HG03439 (cell line): ENCODE measurements around the gene WEE2.
"Not testable (repeated sequence)": the region's sequence is repeated elsewhere in the genome, so short reads cannot be mapped to it uniquely, and the experiment has no call there.

ENCODE experiments used
- ATAC-seq: cut with Tn5 transposase; IDR thresholded peaks from one replicate; pipeline ENCODE4 v1.9.1; 2021; ENCODE audit warnings: mild to moderate bottlenecking, moderate library complexity; ENCODE audit not compliant: unreplicated experiment

WEE2 gene

GRCh38 chr7:141712603-141713255 lies 4.6 kb downstream of the WEE2 start:
- ATAC-seq, result no peak

GRCh38 chr7:141713890-141714289 lies 5.7 kb downstream of the WEE2 start:
- no peak for ATAC-seq

GRCh38 chr7:141714571-141714970 lies 6.4 kb downstream of the WEE2 start:
- no peak for ATAC-seq

DNA sequence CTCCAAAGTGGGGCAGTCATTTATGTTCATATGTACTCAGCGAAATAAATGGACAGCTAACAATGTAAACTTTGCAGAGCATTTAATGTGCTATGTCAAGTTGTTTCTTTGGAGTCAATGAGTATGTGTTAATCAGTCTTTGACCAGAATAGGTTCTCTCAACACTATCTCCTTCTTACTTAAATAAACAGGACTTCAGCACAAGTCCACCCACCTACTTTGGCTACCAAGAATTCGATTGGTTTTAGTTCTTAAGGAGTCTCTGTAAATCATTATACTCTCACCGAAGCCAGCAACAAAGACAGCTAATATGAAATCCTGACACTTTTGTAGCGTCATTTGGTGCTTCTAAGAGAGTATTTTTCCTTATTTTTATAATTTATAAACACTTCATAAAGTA lies 6.9 kb downstream of the WEE2 start:
- no peak for ATAC-seq

GRCh38 chr7:141715794-141716689 lies 7.9 kb downstream of the WEE2 start:
- no peak for ATAC-seq

- ATAC-seq, result no peak
These were observed 9.3 kb downstream of the WEE2 start for GRCh38 chr7:141717450-141717849.

DNA sequence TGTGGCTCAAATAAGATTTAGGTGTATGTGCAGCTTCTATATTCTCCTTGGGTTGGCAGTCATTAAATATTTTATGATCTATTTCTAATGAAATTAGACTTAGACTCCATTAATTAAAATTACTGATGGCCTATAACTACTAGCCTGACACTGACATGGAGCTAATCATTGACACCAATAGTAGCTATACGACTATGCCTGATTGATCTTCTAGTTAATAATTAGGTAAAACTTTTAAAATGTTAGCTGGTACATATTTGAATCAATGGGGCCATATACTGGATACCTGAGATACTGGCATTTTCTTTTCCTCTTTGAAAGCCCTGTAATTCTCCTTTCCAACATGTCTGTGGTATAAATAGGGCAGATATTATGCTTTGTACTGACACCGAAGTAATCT lies 14.4 kb downstream of the WEE2 start:
- ATAC-seq, result no peak

- no peak for ATAC-seq
These were observed 20.9 kb downstream of the WEE2 start for GRCh38 chr7:141729020-141729419.

DNA sequence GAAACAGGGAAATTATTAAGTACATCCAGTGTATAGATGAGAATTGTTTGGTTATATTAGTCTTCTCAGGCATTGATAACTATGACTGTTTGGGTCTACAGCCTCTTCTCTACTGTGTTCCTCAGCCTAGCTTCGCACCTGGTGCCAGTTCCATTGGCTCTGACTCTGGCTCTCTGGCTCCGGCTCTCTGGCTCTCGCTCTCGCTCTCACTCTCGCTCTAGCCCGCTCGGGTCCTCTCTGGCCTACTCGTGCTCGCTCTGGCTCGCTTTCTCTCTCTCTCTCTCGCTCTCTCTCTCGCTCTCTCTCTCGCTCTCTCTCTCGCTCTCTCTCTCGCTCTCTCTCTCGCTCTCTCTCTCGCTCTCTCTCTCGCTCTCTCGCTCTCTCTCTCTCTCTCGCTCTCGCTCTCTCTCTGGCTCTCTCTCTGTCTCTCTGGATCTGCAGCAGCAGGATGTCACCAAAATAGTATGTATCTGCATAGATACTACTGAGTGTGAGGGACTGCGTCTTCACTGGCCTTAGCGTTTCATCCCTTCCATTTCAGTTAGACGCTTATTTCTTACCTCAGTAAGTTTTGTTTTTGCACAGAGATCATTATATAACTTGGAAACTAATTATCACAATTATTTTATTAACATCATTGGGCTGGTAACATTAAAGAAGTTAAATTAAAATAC lies 23.5 kb downstream of the WEE2 start:
- ATAC-seq, result no peak

- ATAC-seq, result no peak
These were observed 29.1 kb downstream of the WEE2 start for GRCh38 chr7:141737118-141737835.

DNA sequence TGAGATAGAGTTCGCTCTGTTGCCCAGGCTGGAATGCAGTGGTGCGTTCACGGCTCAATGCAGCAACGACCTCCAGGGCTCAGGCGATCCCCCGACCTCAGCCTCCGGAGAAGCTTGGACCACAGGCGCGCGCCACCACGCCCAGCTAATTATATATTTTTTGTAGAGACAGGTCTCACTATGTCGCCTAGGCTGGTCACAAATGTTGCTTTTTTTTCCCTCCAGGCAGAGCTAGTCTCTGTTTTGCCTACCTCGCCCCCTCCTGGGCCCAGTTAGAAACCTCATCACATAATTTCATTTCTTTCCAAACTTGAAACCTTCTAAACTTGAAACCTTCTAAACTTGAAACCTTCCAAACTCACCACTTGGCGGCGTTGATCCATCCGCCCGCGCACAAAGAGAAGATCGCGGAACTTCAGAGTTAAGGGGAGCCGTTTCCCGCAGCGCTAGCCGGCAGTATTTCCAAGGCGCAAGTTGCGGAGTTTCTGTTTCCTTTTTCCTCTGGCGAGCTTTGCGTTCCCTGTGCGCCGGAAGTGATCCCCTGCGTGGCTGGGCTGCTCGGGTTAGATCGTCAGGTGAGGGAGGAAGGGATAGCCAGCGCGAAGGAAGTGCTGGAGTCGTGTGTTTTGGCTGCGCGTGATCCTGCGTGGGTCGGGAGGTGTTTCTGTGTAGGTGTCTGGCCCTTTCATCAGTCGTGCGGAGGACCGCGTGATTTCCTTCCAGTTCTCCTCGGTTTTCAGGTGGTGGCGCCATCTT lies 29.9 kb downstream of the WEE2 start, which contains the start of gene SSBP1:
SSBP1 (plus strand) TSS at position 523 of the 756 bp plus-strand sequence. CDS start 809 bp downstream, outside the sequence.
- peak; percentile 94 for ATAC-seq

DNA sequence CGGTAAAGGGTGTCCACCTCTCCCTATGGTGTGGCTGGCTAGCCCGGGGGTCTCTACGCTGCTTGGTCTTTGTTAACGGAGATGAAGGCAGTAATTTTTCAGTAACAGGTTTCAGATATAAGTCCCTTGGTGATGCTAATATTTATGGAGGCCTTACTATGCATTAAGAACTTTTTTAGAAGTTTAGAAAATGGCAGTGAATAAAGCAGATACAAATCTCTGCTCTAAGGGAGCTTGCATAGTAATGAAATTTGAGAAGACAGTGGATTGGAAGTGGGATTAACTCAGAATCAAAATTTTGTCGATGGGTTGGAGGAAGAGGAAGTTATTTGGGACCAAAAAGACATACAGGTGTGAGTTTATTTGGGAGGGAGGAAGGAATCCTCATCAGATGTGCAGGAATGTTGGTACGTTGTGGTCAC lies 30.4 kb downstream of the WEE2 start:
- peak; percentile 39 for ATAC-seq

DNA sequence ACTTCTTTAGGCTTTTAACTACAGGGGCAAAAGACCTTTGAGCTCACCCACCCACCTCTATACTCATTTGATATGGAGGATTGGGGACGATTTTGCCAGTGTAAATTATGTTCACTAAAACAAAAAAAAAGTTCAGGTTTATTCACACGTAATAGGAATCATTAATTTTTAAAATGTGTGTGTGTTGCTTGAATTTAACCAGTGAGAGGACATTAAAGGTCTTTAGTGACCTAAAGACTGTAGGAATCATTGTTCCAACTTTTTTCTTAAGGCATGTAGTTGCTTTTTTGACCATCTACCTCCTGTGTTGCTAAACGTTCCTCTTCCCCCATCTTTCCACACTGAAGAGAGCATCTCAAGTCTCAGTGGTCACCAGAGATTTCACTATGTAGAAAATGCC lies 31.1 kb downstream of the WEE2 start:
- ATAC-seq, result no peak

DNA sequence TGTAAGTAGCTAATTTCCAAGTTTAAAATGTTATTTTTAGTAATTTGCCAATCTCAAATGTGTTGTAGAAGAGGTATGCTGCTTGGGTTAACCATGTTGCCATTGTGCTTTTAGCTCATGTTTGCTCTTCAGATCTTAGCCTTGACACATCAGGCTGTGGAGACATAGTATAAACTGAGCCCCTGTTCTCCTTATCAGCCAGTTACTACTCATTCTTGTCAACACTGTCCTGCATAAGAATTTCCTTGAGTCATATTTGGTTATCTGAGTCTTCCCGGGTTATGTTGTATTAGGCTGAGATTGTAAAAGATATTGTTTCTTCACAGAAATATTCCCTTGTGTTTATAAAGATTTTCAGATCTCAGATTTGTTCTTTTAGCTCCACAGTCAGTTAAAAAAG lies 34.1 kb downstream of the WEE2 start:
- ATAC-seq, result no peak

- no peak for ATAC-seq
These were observed 36.0 kb downstream of the WEE2 start for GRCh38 chr7:141744131-141744530.

DNA sequence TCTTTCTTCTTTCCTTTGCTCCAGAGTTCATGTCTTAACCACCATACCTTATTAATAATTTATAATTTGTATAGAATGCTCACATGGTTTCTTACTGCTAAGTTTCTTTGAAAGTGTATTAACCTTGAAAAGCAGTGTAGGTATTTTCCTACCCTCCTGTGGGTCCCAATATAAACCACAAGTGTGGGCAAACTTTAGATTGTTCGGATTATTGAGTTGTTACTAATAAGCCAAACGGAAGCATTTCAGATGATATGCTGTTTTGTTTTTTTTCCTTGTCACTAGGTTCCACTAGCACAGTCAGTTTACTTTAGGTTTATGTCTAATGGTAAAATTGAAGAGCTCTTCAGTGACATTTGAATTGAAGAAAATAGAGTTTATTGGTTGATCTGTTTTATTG lies 40.2 kb downstream of the WEE2 start:
- no peak for ATAC-seq

- not testable (repeated sequence) for ATAC-seq
These were observed 43.8 kb downstream of the WEE2 start for GRCh38 chr7:141751904-141752303.

- ATAC-seq, result no peak
These were observed 44.5 kb downstream of the WEE2 start for GRCh38 chr7:141752634-141753033.

- ATAC-seq, result no peak
These were observed 46.8 kb downstream of the WEE2 start for GRCh38 chr7:141754939-141755338.

DNA sequence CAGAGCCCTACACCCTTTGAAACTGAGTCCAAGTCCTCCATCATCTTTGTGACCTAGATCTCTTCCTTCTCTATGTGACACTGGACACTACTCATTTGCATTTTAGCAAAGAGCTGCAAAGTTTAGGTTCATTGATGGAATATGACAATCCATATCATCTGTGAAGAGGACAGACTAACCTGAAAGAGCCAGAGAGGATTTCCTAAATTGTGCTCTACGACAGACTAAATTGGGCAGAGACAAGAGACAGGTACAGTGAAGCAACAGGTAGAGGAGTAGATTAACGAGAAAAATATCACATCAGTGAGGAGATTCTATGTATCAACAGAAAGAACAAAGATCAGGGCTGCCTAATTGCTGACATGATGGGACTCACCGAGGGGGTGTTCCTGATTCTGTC lies 55.6 kb downstream of the WEE2 start, which contains the start of gene TAS2R3:
TAS2R3 (plus strand) TSS at position 301 of the 400 bp plus-strand sequence; CDS start at position 363, 62 bp downstream.
- no peak for ATAC-seq
